Astrocyte (in vitro differentiated cells and primary cell): Measurements from ENCODE around the gene TUBG1.

Experiments
- EZH2 ChIP-seq: IDR thresholded peaks from 2 replicates; pipeline ENCODE4 v1.6.1; 2012; ENCODE audit warnings: mild to moderate bottlenecking, low read length, inconsistent platforms; ENCODE audit not compliant: insufficient read depth
- TF ChIP-seq, protein P1 (sequence below): IDR thresholded peaks from 2 replicates; pipeline ENCODE4 v1.5.1; 2011; ENCODE audit warnings: low read depth, mild to moderate bottlenecking, inconsistent platforms, low read length, moderate library complexity; ENCODE audit not compliant: insufficient read depth

DNA sequence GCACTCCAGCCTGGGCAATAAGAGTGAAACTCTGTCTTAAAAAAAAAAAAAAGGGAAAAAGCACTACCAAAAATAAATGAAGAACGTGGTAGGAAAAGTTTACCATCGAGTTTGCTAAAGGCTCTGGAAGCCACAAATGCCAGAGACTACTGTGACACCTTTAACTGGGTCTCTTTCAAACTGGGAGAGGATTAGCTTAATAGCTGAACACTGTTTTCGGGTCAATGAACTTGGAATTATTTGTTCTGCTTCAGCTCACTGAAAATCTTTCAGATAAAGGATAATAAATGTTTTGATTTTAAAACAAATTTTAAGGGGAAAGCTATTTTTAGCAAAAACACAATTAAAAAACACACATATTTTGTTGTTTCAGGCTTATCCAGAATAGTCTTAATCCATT is 1.7 kb upstream of the TUBG1 start:
- TF ChIP-seq, protein P1, sequence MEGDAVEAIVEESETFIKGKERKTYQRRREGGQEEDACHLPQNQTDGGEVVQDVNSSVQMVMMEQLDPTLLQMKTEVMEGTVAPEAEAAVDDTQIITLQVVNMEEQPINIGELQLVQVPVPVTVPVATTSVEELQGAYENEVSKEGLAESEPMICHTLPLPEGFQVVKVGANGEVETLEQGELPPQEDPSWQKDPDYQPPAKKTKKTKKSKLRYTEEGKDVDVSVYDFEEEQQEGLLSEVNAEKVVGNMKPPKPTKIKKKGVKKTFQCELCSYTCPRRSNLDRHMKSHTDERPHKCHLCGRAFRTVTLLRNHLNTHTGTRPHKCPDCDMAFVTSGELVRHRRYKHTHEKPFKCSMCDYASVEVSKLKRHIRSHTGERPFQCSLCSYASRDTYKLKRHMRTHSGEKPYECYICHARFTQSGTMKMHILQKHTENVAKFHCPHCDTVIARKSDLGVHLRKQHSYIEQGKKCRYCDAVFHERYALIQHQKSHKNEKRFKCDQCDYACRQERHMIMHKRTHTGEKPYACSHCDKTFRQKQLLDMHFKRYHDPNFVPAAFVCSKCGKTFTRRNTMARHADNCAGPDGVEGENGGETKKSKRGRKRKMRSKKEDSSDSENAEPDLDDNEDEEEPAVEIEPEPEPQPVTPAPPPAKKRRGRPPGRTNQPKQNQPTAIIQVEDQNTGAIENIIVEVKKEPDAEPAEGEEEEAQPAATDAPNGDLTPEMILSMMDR = no peak
- no peak for TF ChIP-seq EZH2
